ENCODE results near the gene LY9.

DNA sequence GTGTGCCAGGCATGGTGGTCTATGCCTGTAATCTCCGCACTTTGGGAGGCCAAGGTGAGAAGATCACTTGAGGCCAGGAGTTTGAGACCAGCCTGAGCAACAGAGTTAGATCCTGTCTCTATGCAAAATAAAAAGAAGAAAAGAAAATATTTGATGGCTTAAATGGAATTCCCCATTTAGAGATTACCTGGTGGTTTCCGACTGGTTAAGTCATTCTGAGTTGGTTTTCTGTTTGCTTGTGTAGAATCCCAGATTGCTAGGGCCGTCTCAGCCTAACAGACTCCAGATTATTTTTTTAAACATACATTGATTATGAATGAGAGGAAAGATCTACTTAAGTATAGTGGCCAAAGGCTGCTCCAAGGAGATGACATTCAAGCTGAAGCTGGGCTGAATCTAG lies 22.9 kb upstream of the LY9 start:
- TF ChIP-seq ZBTB21 (CRISPR knock-in tag; IDR thresholded peaks at IDR 0.05) (no peak), FIP1L1 (IDR thresholded peaks at IDR 0.05; ENCODE audit: borderline replicate concordance, insufficient read depth, low read depth, low read length) (no peak), RCOR2 (CRISPR knock-in tag; IDR thresholded peaks at IDR 0.05) (no peak), ATF4 (CRISPR knock-in tag; IDR thresholded peaks at IDR 0.05) (no peak), KDM2A (CRISPR knock-in tag; IDR thresholded peaks at IDR 0.05; ENCODE audit: borderline replicate concordance, low read depth) (no peak)

Data from HepG2 (cell line).